ENCODE data around the gene NBEA.
"Not testable (repeated sequence)": the region's sequence is repeated elsewhere in the genome, so short reads cannot be mapped to it uniquely, and the experiment has no call there.

Gene NBEA

DNA sequence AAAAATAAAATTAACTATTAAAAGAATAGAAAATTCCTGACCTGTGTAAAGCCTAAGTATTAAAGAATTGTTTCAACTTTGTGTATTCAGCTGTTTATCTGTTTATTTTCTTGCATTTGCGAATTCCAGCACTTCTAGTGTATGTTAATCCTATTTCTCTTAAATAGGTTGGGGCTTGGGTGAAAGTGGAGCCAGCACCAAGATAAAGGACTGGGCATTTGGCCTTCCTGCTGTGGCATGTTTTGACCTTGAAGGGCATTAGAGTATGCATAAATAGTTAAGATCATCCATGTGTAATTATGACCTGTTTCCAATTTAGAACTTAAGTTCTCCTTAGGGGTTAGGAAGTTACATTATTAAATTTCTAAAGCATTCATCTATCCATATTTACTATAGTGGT is 151.3 kb downstream of the NBEA start:
- no peak for DNase-seq

DNA sequence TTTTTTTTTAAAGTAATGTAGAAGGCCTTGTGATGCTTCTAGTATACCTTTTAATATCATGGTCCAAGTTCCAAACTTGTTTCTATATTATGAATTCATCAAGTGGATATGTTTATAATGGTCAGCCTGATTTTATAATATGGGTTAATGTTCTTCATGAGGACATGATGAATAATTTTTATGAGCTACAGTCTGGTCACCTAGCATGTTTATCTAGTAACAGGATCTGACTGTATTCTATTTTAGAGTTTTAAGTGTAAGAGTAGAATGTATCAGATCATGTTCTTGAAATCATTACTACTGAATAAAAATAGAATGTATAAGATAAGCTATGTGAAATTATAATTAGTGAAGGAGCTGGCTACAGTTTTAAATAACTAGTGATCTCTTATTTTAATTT is 164.7 kb downstream of the NBEA start:
- DNase-seq = not testable (repeated sequence)

DNA sequence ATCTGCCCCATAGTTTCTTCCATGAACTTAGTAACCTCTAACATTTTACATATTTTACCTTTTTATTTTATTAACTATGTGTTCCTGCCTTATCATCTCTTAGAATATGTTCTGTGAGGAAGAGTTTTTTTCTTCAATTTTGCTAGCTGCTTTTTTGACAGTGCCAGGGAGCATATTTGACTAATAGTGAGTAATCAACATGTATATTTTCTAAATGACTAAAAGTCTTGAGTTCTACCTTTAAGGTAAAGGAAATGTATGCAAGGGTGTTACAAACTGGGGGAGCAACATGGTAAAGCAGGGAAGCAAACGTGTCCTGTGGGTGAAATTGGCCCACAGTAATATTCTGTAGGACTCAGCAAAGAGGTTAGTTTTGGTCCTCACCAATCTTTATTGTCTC is 165.5 kb downstream of the NBEA start:
- no peak for DNase-seq

DNA sequence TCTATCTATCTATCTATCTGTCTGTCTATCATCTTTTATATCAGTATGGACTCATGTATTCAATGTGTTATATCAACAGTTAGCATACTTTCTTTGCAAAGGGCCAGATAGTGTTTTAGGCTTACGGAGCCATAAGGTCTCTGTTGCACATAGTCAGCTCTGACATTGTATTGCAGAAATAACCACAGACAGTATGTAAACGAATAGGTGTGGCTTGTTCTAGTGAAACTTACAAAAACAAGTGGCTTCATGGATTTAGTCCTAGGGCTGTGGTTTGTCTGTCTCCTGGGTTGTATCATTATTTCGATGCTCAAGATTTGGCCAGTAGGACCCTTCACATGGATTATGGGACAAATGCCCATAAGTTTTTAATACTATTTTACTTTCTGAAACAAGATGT is 171.5 kb downstream of the NBEA start:
- DNase-seq = not testable (repeated sequence)

DNA sequence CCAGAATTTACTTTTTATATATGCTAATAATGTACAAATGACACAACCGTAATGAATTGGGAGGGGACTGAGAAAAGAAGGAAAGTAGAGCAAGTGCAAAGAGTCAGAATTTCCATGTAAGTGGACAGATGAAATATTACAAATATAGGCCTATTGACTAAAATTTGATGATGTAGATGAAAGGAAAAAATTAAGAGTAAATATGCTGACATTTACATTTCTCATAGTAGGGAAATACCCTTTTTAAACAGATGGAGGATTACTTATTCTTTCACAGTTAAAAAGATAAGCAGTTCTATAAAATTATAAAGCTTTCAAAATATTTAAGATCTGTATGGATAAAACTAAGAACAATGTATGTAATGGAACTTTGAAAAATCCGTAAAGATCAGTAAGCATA is 185.4 kb downstream of the NBEA start:
- DNase-seq = no peak

DNA sequence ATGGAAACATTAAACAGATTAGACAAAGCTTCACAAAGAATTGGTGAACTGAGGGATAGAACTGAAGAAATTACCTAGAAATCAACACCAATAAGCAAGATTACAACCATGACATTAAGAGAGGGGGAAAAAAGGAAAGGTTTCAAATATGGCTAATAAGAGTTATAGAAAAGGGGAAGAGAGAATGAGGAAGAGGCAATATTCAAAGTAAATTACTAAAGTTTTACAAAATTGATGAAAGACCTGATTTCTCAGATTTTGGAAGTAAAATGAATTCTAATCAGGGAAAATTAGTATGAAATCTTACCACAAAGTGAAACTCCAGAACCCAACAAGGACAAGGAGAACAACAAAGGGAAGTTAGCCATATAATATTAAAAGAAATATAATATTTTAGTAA is 187.4 kb downstream of the NBEA start:
- DNase-seq = no peak

DNA sequence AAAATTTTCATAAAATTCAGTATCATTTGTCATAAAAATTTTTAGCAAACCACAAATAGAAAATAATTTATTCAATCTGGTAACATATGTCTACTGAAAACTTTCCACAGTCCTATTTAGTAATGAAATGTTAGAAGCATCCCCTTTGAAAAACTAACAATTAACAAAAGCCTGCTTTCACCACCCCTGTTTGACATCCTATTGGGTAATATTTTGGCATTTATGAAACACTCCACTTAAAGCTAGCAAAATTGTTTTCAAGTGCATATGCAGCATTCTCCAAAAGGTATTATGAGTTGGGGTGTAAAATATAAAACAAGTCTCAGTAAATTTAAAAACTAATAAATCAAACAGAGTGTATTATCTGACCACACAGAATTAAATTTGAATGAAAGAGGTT is 189.4 kb downstream of the NBEA start:
- DNase-seq = no peak

DNA sequence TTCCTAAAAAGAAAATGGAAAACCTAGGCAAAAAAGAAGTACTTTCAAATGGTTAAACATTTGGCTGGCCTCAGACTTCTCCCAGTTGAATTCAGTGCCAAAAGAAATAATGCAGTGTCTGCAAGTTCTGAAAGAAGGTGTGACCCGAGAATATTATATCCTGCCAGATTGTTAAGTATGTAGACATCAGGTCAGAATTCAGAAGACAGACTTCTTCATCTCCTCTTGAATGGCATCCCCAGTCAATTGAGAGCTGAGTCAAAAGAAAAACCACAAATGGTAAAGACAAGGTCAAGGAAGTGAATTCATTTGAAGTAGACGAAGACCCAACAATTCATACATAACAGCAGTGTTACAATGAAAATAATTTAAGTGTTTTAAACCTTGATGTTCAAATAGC is 194.5 kb downstream of the NBEA start:
- no peak for DNase-seq

DNA sequence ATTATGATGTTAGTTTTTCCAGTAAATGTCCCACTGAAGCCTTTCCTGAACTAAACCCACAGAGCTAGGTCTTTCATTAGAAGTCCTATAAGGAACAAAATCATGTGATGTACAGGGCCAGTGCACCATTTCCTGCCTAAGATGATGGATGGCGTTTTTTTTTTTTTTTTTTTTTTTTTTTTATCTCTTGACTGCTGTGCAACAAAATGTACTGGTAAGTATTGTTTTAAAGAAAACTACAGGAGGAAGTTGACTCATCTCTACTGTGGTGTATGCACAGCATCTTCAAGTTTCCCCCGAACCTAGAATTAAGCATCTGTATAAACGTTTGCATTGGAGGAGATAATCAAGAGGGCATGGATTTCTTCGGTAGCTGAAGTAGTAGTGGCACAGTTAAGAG is 197.5 kb downstream of the NBEA start:
- no peak for DNase-seq

DNA sequence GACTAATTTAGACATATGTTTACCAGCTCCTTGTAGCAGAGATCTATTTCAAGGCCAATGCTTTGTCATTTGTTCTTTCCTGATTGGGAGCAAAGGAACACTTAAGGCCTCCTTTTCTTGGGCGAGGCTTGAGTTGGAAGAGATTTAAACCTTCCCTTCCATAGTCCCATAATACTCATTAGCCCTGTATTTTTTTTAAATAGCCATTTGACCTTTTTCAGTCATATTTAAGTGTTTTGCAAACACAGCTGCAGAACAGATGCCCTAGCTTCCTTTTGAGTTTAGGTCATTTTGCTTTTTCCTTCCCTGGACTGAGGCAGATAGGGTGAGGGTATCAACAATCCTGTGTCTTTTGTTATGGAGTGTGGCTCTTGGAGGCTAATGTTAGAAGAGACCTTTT is 198.3 kb downstream of the NBEA start:
- DNase-seq = no peak

DNA sequence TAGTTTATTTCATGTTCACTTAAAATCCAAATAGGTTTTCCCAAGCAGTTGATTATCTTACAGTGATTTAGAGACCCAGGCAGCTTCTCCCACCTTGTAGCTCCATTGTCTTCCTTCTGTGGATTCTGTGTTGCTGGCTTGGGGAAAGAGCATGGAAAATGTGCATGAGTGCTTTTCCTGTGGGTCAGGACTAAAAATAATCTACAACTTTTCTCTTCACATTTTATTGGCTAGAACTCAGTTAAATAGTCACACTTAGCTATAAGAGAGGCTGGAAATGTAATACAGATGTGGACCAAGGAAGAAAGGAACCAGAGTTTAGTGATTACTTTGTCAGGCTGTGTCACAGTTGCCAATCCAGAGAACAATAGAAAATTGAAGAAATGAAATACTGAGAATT is 198.8 kb downstream of the NBEA start:
- DNase-seq = no peak

DNA sequence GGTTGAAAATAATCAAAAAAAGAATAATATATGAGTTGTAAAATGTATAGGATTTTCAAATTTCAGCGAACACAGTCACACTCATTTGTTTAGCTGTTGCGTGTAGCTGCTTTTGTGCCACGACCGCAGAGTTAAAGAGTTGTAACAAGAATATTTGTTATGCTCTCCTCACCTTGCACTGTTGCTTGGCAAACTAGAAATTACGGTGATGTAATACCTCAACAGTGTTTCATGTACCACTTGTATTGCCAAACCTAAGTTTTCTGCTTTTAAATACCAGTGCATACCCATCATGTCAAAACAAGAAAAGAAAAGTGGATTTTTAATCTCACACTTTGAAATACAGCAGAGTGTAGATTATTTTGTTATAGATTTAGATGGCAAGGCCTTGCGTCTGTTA is 201.1 kb downstream of the NBEA start:
- no peak for DNase-seq

DNA sequence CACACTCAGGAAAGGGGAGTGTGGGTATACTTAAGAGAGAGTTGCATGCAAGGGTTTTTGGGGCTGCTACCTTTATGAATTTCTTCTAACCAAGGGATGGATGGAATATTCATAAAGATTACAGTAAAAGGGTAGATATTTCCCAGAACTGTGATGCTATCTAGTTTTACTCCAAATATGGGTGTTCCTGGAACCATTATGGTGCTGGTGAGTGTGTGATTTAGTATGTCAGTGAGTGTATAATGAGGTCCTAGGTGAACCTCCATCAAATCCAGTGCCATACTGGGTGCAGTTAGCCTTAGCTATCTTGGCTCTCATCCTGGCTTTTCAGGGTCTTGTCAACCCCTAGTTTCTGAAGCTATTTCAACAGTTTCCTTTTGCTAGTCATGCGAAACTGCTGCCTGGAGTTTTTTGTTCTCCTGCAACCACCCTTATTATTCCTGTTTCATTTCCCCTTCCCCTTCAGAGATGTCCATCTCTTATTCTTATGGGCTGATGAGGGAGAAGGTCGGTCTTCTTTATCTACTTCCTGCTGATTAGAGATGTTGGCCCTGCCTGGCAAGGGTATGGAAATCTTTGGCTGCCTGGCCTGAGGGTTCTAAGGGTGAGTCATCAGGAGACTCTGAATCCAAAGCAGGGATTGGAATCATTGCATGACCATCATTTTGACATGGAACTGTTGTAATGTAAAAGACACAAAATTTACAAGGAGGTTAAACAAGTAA is 202.3 kb downstream of the NBEA start:
- DNase-seq = no peak

DNA sequence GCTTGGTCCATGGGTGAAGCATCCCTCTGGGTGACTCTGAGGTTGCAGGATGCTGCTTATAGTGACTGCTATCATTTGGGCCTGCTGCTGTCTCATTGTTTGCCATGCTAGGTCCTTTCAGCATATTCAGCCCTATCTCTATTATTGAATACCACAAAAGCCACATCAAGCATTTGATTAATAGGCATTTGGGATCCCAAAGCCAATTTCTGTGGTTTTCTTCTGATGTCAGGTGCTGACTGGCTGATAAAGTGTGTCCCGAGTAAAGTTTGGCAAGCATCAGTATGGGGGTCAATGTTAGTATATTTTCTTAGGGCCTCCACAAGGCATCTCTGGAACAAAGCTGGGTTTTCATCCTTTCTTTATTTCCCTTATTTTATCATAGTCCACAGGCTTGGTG is 204.6 kb downstream of the NBEA start:
- no peak for DNase-seq

DNA sequence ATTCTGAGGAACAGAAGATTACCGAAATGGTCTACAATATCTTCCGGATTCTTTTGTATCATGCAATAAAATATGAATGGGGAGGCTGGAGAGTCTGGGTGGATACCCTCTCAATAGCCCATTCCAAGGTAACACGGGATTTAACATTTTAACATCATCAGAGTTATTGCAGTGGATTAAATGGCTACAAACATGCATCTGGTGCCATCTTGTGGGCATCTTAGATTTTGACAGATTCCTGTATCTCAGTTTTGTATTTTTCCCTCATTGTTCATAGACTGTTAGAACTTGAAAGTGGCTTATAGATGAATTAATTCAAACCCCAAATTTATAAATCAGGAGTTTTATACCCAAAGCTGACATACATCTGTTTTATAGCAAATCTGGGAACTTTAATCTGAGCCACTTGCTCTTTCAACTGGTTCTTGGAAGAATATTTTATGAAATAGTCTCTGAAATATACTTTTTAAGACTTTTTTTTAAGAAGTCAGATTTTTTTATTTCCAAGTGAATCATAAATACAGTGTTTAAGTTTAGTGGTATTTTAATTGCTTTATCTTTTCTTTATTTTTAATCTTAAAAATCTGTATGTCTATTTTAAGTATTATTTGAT is 215.2 kb downstream of the NBEA start:
- DNase-seq = no peak

DNA sequence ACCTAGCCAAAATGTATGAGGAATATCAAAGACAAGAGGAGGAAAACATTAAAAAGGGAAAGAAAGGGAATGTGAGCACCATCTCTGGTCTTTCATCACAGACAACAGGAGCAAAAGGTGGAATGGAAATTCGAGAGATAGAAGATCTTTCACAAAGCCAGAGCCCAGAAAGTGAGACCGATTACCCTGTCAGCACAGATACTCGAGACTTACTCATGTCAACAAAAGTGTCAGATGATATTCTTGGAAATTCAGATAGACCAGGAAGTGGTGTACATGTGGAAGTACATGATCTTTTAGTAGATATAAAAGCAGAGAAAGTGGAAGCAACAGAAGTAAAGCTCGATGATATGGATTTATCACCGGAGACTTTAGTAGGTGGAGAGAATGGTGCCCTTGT is 217.0 kb downstream of the NBEA start:
- DNase-seq = no peak

DNA sequence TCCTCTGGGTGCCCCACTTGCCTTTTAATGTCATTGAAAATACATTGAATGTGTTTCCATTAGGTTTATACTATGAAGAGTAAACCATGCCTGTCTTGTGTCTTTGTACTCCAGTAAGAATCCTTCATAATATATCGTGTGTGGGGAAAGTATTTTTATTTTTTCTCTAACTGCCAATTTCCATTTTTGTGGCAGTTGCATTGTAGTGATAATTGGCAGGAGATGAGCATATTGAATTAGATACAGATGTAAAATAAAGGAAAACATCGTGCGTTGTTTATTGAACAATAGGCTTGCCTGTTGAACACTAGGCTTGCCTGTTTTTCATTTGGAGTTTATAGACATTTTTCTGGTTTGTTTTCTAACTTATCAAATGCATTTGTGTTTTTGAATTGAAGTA is 218.8 kb downstream of the NBEA start:
- no peak for DNase-seq

DNA sequence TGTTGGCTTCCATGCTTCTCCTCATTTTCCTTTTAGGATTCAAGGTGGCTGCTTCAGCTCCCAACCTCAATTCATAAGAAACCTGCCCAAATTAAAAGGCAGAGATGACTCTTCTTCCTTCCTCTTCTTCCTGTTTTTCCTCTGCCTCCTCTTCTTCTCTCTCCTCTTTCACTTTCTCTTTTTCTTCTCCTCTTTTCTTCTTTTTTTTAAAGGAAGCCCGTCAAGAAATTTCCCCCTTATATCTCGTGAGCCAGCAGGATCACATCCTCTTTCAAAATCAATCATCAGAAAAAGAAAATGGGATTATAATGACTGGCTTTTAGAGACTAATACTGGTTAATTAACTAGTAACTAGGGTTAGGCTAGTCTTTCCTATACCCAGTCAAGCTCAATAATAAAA is 220.3 kb downstream of the NBEA start:
- DNase-seq = no peak

DNA sequence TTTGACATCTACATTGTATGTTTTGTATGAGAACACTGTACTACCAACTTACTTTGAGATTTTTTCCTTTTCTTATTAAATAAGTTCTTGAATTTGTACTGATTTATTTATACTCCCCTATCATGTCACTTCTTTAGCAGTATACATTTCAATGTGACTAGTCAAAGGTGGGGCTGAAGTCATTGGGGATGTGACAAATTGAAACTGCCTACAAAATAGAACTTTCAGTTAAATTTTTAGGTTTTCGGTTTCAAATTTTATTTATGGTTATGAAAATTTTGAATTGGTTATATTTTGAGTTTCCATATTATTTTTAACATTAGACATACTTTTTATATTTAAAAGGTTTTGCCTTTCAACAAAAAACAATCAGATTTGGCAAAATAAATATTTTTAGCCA is 221.6 kb downstream of the NBEA start:
- no peak for DNase-seq

DNA sequence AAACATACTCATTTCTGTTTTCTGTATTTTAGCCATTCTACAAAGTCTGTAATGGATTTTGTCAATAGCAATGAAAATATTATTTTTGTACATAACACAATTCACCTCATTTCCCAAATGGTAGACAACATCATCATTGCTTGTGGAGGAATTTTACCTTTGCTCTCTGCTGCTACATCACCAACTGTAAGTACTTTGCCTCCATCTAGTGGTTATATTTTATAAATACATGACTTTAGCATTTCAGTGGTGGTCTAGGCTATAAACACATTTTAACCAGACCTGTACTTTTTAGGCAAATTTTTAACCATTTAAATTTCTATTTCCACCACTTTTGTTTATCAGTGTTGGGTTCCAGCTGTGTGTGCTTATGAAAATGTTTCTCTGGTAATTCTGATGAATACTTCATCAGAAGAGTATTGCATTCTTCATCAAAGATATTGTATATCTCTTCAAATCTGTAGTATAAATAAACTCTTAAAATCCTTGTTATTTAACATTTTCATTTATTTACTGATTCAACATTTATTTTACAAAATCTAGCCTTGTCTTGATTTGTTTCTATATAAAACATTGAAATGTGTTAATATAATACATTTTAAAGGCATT is 222.4 kb downstream of the NBEA start:
- DNase-seq = no peak

DNA sequence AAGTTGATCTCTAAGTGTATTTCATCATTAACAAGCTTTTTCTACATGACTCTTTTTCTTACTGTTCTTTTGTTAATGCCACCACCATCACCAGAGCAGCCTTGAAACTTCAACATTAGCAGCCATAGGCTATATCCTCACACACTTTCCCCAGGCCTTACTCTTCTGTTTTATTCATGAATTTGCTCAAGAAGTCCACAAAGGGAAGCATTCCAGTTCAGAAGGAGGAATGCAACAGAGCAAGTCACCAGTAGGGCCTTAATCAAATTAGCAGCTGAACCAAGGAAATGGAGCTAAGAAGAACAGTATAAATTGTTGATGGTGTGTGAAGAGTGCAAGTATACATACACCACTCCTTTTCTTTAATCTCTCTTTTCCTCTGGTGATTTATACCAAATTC is 223.1 kb downstream of the NBEA start:
- no peak for DNase-seq

DNA sequence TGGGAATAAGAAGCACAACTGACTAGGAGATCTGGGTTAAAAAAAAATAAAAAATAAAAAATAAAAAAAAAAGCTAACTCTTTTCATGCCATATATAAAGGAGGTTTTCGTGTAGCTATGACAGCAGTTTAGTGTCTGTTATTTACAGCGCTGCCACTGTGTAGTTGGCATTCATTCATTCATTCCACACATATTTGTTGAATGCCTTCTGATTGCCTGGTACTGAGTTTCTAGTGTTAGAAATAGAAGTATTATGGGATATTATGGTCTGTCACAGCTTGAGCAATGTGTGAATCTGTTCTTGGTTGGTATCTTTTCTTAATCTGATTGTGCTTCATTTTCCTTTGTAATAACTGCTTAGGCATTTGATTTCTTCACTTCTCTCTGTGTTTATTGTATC is 237.4 kb downstream of the NBEA start:
- DNase-seq = no peak

DNA sequence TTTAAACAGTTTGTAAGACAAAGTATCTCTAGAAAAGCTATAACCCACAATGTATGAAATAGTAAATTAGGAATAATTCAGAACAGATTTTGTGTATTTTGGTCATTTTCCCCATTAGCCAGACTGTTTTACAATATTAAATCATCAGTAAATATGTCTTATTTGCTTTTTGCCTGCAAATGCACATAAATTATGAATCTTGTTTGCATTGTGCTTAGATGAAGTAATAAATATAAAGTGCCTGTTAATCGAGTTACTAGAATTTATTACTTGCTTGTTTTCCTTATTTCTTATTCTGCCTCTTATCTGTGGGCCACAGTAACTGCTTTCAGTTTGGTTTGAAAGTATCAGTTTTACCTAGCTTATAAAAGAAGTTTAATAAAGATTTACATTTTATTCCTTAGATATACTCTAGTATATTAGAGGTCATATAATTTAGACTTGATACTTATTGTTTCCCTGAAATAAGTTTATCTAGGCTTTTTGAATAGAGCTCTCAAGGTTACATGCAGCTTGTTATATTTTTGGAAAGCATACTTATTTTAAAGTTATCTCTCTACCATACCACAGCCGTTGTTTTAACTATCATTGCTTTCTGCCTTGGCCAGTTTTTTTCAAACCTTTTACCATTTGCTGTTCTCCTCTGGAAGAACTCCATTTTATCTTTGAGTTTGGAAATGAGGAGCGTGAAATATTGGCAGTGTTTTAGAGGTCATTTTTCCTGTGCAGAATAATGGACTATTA is 238.0 kb downstream of the NBEA start:
- no peak for DNase-seq

DNA sequence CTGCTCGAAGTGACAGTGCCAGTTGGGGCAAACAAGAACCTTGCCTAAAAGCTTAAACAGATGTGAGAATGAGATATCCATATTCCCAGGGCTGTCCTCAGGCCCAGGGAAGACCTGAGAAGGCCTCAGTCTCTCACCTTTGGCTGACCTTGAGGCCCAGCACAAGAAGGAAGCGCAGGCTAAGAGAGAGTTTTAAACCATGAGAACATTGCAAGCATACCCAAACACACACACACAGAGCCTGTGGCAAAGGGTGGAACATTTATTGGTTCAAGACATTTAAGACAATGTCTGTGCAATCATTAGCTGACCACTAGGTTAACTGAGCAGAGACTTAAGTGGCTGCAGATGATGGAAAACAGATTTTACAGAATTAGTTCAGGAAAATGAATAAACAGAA is 248.2 kb downstream of the NBEA start:
- DNase-seq = no peak

Measured in SIG-M5 (cell line).